GM19238 (cell line): ENCODE results near the gene LCE3C.
"Not testable (repeated sequence)": the region's sequence is repeated elsewhere in the genome, so short reads cannot be mapped to it uniquely, and the experiment has no call there.

Experiments used
- DNase-seq: peaks from one replicate; pipeline ENCODE4 v3.0.0; 2011; ENCODE audit warnings: low spot score; ENCODE audit not compliant: insufficient read length

Gene LCE3C

GRCh38 chr1:152599934-152600333 is at the start of gene LCE3C:
LCE3C (plus strand) TSS chr1:152600234; CDS start chr1:152600732, 498 bp downstream.
- no peak for DNase-seq

GRCh38 chr1:152565115-152565514 is 34.9 kb upstream of the LCE3C start:
- no peak for DNase-seq

- no peak for DNase-seq
Observed at GRCh38 chr1:152565535-152566215, 34.4 kb upstream of the LCE3C start.

GRCh38 chr1:152566681-152567080 is 33.4 kb upstream of the LCE3C start, which contains the start of gene LCE3E:
LCE3E (minus strand) TSS chr1:152566780; CDS start chr1:152566208, 572 bp downstream.
- no peak for DNase-seq

- DNase-seq = no peak
Observed at GRCh38 chr1:152577168-152577567, 22.9 kb upstream of the LCE3C start.

- DNase-seq = not testable (repeated sequence)
Observed at GRCh38 chr1:152579526-152579925, 20.5 kb upstream of the LCE3C start.

- DNase-seq = no peak
Observed at GRCh38 chr1:152580433-152580832, 19.6 kb upstream of the LCE3C start, which contains the start of gene LCE3D. LCE3D (minus strand) TSS chr1:152580516; CDS start chr1:152579936, 580 bp downstream.

- no peak for DNase-seq
Observed at GRCh38 chr1:152582647-152583046, 17.4 kb upstream of the LCE3C start.

- DNase-seq = no peak
Observed at GRCh38 chr1:152585586-152585985, 14.4 kb upstream of the LCE3C start.

GRCh38 chr1:152596986-152597385 is 3.0 kb upstream of the LCE3C start:
- no peak for DNase-seq

- DNase-seq = no peak
Observed at GRCh38 chr1:152613511-152613910, 13.5 kb downstream of the LCE3C start, which contains the start of gene LCE3B. LCE3B (plus strand) TSS chr1:152613811; CDS start chr1:152613811, 0 bp downstream.

GRCh38 chr1:152621993-152622392 is 22.0 kb downstream of the LCE3C start:
- no peak for DNase-seq

GRCh38 chr1:152622803-152623202 is 22.8 kb downstream of the LCE3C start, which contains the start of gene LCE3A:
LCE3A (minus strand) TSS chr1:152623103; CDS start chr1:152623103, 0 bp downstream.
- DNase-seq = no peak

GRCh38 chr1:152623203-152623844 is 23.3 kb downstream of the LCE3C start:
- peak; percentile 8 for DNase-seq

GRCh38 chr1:152626744-152627143 is 26.7 kb downstream of the LCE3C start:
- DNase-seq = no peak

GRCh38 chr1:152630596-152630995 is 30.6 kb downstream of the LCE3C start:
- DNase-seq = no peak

- no peak for DNase-seq
Observed at GRCh38 chr1:152640351-152640750, 40.3 kb downstream of the LCE3C start.

- DNase-seq = no peak
Observed at GRCh38 chr1:152643945-152644344, 43.9 kb downstream of the LCE3C start.

GRCh38 chr1:152645146-152645545 is 45.1 kb downstream of the LCE3C start:
- DNase-seq = no peak

GRCh38 chr1:152646656-152647055 is 46.6 kb downstream of the LCE3C start:
- DNase-seq = no peak
